IPS-15b (cell line): ENCODE measurements around the gene INVS.
A peak's percentile ranks its signal among the peaks of the same experiment; 100 is the strongest.
"Not testable (repeated sequence)": the region's sequence is repeated elsewhere in the genome, so short reads cannot be mapped to it uniquely, and the experiment has no call there.

Source experiments
- H3K27me3 ChIP-seq: one replicate; pipeline ENCODE4 v1.6.1; 2013; ENCODE audit warnings: low read length; ENCODE audit not compliant: control insufficient read depth, insufficient read depth
- H3K36me3 ChIP-seq: one replicate; pipeline ENCODE4 v1.6.1; 2013; ENCODE audit warnings: low read length; ENCODE audit not compliant: control insufficient read depth, insufficient read depth
- H3K4me1 ChIP-seq: one replicate; pipeline ENCODE4 v1.6.1; 2013; ENCODE audit warnings: mild to moderate bottlenecking, low read length; ENCODE audit not compliant: control insufficient read depth, insufficient read depth
- H3K4me3 ChIP-seq: one replicate; pipeline ENCODE4 v1.5.1; 2013; ENCODE audit warnings: low read depth, low read length
- H3K9ac ChIP-seq: one replicate; pipeline ENCODE4 v1.6.1; 2013; ENCODE audit warnings: low read depth, mild to moderate bottlenecking, low read length
- H3K9me3 ChIP-seq: one replicate; pipeline ENCODE4 v1.6.1; 2013; ENCODE audit warnings: mild to moderate bottlenecking, low read length; ENCODE audit not compliant: control insufficient read depth, insufficient read depth

INVS gene

DNA sequence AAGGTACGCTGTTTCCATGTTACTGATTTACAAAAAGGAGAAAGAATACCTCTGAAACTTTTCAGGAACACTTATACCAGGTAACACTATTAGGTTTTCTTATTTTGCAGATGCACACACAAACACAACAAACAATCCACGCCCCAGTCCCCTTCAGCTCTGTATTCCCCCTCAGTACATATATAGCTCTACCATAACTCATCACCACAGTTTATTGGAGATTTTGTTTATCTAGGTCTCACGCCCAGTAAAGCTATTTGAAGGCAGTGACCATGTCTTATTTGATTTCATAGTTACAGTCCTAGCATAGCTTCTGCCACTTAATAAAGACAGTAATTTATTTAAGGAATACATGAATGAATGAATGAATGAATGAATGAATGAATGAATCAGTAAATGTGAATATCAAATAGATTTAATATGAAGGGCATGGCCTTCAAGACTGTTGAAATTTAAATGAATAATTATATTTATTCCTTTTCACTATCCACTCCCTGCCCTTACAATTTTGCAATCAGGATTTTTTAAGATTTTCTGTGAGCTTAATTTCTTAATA, 32.9 kb downstream of the INVS start:
- H3K4me3 ChIP-seq: no peak overlapping the region
- H3K36me3 ChIP-seq: no peaks in the 10 kb centered on the region
- no peaks in the 10 kb centered on the region for H3K27me3 ChIP-seq
- no peaks in the 10 kb centered on the region for H3K9me3 ChIP-seq
- no peak overlapping the region for H3K9ac ChIP-seq
- no peaks in the 10 kb centered on the region for H3K4me1 ChIP-seq

DNA sequence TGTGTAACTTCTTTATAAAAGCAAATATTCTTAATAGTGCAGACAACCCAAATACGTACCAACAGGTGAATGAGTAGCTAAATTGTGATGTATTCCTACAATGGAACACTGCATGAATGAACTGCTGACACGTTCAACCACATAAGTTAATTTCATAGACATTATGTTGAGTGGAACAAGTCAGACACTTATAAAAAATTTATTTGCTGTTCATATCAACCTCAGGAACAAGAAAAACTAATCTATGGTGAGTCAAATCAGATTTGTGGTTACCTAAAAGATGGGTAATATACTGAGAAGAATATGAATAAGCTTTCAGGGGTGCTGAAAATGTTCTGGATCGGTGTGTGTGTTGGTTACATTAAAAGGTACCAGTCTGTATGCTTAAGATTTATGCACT, 35.7 kb downstream of the INVS start:
- Histone ChIP-seq H3K4me3 (no peak overlapping the region), H3K36me3 (peaks cover under 1% of the 10 kb centered on the region), H3K4me1 (peaks cover 2% of the 10 kb centered on the region), H3K27me3 (no peaks in the 10 kb centered on the region), H3K9ac (no peak overlapping the region), H3K9me3 (no peaks in the 10 kb centered on the region)

GRCh38 chr9:100136799-100137198, 37.8 kb downstream of the INVS start:
- H3K9ac ChIP-seq, H3K36me3 ChIP-seq, H3K27me3 ChIP-seq, H3K9me3 ChIP-seq, H3K4me1 ChIP-seq, H3K4me3 ChIP-seq: not testable (repeated sequence)

GRCh38 chr9:100140303-100140702, 41.3 kb downstream of the INVS start:
- not testable (repeated sequence) for H3K9me3 ChIP-seq, H3K9ac ChIP-seq, H3K27me3 ChIP-seq
- H3K4me3 ChIP-seq: peak overlapping the region; percentile 37
- peaks cover 14% of the 10 kb centered on the region for H3K36me3 ChIP-seq
- peaks cover 12% of the 10 kb centered on the region for H3K4me1 ChIP-seq

GRCh38 chr9:100141862-100142261, 42.8 kb downstream of the INVS start:
- not testable (repeated sequence) for H3K4me3 ChIP-seq
- H3K9ac ChIP-seq: peak overlapping the region; percentile 54

DNA sequence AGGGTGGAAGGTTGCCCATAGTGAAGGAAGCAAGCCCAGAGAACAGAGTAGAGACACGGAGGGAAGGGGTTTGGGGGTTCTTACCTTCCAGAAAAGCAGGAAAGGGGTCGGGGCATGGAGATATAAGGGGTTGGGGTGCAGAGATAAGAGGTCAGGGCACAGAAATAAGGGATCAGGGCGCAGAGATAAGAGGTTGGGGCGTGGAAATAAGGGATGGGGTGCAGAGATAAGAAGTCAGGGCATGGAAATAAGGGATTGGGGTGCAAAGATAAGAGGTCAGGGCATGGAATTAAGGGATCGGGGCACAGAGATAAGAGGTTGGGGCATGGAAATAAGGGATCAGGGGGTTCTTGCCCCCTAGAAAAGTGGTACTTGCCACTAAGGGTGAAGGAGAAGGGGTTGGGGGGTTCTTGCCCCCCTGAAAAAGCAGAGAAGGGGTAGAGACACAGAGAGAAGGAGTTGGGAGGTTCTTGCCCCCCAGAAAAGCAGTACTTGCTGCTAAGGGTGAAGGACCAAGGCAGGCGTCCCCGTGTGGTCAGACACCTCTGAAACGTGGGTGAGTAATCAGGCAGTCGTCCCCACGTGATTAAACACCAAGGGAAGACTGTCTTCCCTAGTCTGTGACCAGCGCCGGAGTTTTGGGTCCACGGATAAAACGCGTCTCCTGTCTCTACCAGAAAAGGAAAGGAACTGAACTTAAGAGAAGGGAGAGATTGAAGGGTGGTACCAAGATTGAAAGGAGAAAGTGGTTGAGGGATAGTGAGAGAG, 46.3 kb downstream of the INVS start:
- not testable (repeated sequence) for H3K9me3 ChIP-seq, H3K27me3 ChIP-seq
- Histone ChIP-seq H3K4me1 (peaks cover 15% of the 10 kb centered on the region), H3K36me3 (peaks cover 10% of the 10 kb centered on the region), H3K4me3 (peak overlapping the region; percentile 64), H3K9ac (peak overlapping the region; percentile 87)

More at GRCh38 chr9:100141862-100142261, 42.8 kb downstream of the INVS start:
- Histone ChIP-seq H3K4me1 (peaks cover 15% of the 10 kb centered on the region), H3K36me3 (peaks cover 14% of the 10 kb centered on the region)
- H3K27me3 ChIP-seq, H3K9me3 ChIP-seq: not testable (repeated sequence)

DNA sequence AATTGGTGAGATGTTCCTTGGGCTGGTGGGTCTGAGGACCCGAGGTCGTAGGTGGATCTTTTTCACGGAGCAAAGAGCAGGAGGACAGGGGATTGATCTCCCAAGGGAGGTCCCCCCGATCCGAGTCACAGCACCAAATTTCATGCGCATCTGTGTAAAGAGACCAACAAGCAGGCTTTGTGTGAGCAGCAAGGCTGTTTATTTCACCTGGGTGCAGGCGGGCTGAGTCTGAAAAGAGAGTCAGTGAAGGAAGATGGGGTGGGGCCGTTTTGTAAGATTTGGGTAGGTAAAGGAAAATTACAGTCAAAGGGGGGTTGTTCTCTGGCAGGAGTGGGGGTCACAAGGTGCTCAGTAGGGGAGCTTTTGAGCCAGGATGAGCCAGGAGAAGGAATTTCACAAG, 46.9 kb downstream of the INVS start:
- H3K27me3 ChIP-seq, H3K36me3 ChIP-seq, H3K9me3 ChIP-seq: not testable (repeated sequence)
- H3K4me3 ChIP-seq: peak overlapping the region; percentile 64
- H3K4me1 ChIP-seq: peaks cover 12% of the 10 kb centered on the region
- H3K9ac ChIP-seq: peak overlapping the region; percentile 87

DNA sequence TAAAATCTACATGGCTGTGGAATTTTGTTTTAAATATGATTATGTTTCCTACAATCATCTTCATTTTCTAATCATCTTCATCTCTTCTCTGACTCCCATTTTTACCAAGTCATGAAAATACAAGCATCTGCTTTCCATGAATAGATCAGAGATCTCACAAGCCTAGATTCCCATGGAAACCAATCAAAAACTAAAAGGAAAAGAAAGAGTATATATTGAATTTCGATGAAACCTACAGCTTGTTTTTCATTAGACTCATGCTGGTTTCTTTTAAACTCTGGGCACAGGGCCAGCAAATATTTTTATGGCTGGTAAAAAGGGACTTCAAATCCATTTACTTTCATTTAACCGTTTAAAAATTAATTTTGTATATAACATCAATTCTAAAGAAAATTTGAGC, 51.2 kb downstream of the INVS start:
- Histone ChIP-seq H3K9ac (no peak overlapping the region), H3K27me3 (no peaks in the 10 kb centered on the region), H3K36me3 (no peaks in the 10 kb centered on the region), H3K9me3 (no peaks in the 10 kb centered on the region), H3K4me1 (peaks cover 8% of the 10 kb centered on the region), H3K4me3 (no peak overlapping the region)

- H3K9ac ChIP-seq: no peak overlapping the region
- H3K4me1 ChIP-seq: no peaks in the 10 kb centered on the region
- H3K36me3 ChIP-seq: no peaks in the 10 kb centered on the region
- no peaks in the 10 kb centered on the region for H3K9me3 ChIP-seq
- H3K27me3 ChIP-seq: no peaks in the 10 kb centered on the region
- no peak overlapping the region for H3K4me3 ChIP-seq
These were observed 61.0 kb downstream of the INVS start for GRCh38 chr9:100160021-100160420.

GRCh38 chr9:100167176-100167575, 68.1 kb downstream of the INVS start:
- Histone ChIP-seq H3K9me3 (no peaks in the 10 kb centered on the region), H3K4me1 (no peaks in the 10 kb centered on the region), H3K36me3 (no peaks in the 10 kb centered on the region), H3K4me3 (no peak overlapping the region), H3K9ac (no peak overlapping the region), H3K27me3 (no peaks in the 10 kb centered on the region)

DNA sequence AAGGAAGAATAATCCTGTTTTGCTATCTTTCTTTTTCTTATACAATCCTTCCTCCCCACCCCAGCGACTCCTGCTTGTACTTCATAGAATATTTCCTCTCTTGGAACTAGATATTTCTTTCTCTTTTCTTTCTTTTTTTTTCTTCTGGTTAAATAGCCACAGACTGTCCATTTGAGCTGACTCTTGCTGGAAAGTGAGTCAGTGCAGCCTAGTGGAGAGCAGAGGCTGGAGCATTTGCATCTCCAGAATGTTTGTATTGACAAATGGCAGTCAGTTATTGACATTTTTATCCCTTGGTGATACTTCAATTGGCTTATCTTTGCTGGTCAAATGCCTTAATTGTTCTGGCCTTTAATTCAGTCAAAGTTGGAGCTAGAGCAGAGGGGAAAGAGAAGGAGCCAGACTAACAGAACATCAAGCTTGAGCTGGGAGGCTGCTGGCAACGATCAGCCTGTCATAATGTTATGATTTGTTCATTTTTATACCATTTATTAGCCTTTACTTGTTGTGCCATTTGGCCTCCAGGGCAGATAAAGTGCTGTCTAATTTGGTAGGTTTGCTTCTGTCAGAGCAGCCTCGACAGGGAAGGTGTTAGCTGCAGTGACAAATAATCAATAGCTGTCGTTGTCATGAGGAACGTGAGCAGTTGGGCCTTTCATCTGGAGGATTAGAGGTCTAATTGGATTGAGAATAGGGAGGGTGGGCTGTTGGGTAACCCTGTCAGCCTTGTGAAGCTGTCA, 69.0 kb downstream of the INVS start:
- H3K27me3 ChIP-seq: no peaks in the 10 kb centered on the region
- H3K4me3 ChIP-seq: no peak overlapping the region
- no peaks in the 10 kb centered on the region for H3K36me3 ChIP-seq
- no peaks in the 10 kb centered on the region for H3K9me3 ChIP-seq
- H3K9ac ChIP-seq: no peak overlapping the region
- no peaks in the 10 kb centered on the region for H3K4me1 ChIP-seq

DNA sequence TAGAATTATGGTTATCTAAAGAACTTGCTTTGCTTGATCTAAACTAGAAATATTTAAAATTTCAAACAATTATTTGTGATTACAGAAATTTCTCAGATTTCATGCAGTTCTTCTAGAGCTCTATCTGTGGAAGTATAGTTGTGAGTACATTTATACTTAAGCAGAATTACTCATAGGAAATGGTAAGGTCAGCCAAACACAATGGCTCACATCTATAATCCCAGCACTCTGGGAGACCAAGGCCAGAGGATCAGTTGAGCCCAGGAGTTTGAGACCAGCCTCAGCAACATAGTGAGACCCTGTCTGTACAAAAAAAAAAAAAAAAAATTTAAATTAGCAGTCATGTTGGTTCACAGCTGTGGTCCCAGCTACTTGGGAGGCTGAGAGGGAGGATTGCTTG, 71.0 kb downstream of the INVS start:
- H3K4me1 ChIP-seq: no peaks in the 10 kb centered on the region
- H3K4me3 ChIP-seq: no peak overlapping the region
- no peaks in the 10 kb centered on the region for H3K9me3 ChIP-seq
- no peaks in the 10 kb centered on the region for H3K36me3 ChIP-seq
- H3K9ac ChIP-seq: no peak overlapping the region
- no peaks in the 10 kb centered on the region for H3K27me3 ChIP-seq
